Tibial artery (tissue), 4 donors: ENCODE results near the gene USHBP1.

Experiments
- DNase-seq, 2 donors: peaks; one replicate each; pipeline ENCODE4 v3.0.0-alpha.2; 2019
- H3K27ac ChIP-seq, 2 donors: fragments of 200-600 bp; sonication (generic) in 1 of 2; 1 replicate in 1 of 2; 2 replicates in 1 of 2; pipeline ENCODE4 v1.5.1; 2018 to 2019; ENCODE audit warnings: mild to moderate bottlenecking in 1 of 2
- H3K27me3 ChIP-seq, 2 donors: fragments of 200-600 bp; sonication (generic) in 1 of 2; one replicate each; pipeline versions ENCODE4 v1.5.1 to v1.6.0; 2016 to 2019
- H3K36me3 ChIP-seq, 3 donors: fragments of 200-600 bp; sonication (generic) in 2 of 3; one replicate each; pipeline ENCODE4 v1.5.1; 2016 to 2019; ENCODE audit warnings: mild to moderate bottlenecking in 2 of 3
- H3K4me1 ChIP-seq, 4 donors: fragments of 200-600 bp; sonication (generic) in 2 of 4; 1 replicate in 3 of 4; 2 replicates in 1 of 4; pipeline ENCODE4 v1.5.1; 2016 to 2019
- H3K4me3 ChIP-seq, 2 donors: fragments of 200-600 bp; sonication (generic) in 1 of 2; 1 replicate in 1 of 2; 2 replicates in 1 of 2; pipeline ENCODE4 v1.5.1; 2018 to 2019; ENCODE audit warnings: mild to moderate bottlenecking in 2 of 2
- H3K9me3 ChIP-seq, 3 donors: fragments of 200-600 bp; sonication (generic) in 1 of 3; one replicate each; pipeline ENCODE4 v1.5.1; 2016 to 2019
- intact Hi-C: fragments of 100-400 bp; cut with DNase I; formaldehyde crosslinking; loops from one replicate; pipeline ENCODE4 v1.15.0; 2023; ENCODE audit warnings: low total_unique reads
- TF ChIP-seq, protein P1 (sequence below), 2 experiments: fragments of 200-600 bp in 1 of 2; fragments of 450-650 bp in 1 of 2; IDR thresholded peaks; one replicate each; pipeline ENCODE4 v1.5.1; 2017 to 2019; ENCODE audit warnings: antibody characterized with exemption in 2 of 2, mild to moderate bottlenecking in 1 of 2, moderate library complexity in 1 of 2

Gene USHBP1

DNA sequence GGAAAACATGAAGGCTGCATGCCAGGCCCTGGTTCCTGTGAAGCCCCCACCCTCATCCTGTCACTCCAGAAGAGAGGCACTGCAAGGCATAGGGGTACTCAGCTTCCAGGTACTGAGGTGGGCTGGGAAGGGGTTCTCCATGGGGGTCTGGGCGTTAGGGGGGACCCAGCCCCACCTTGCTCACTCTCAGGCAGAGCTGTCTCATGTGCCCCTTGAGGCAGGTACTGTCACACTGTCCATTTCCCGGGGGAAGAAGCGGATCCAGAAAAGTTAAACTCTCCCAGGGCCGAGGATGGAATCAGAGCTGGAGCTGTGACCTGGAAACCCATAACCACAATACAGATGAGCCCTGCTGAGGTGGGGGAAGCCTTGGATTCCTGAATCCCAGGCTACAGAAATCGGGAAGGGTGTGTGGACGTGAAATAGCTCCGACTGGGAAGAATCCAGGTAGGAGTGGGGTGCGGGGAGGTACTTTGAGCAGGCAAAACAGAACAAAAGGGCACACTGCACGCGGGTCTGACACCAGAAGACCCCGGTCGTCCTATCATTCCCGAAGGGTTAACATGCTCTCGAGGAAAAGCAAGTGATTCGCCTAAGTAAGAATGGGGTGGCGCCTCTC lies 49.9 kb downstream of the USHBP1 start:
- Histone ChIP-seq H3K9me3 (no peaks in the 10 kb centered on the region), H3K36me3 (peaks cover 43 to 69% (median 54%) of the 10 kb centered on the region in 3 donors), H3K4me3 (peak overlapping the region; percentile 66 to 93), H3K4me1 (peaks cover 0 to 20% (median 14%) of the 10 kb centered on the region in 4 donors), H3K27ac (peak overlapping the region; percentile 89 to 91), H3K27me3 (no peaks in the 10 kb centered on the region)
- no peak for DNase-seq
- intact Hi-C loops = no loop called here
- TF ChIP-seq, protein P1, sequence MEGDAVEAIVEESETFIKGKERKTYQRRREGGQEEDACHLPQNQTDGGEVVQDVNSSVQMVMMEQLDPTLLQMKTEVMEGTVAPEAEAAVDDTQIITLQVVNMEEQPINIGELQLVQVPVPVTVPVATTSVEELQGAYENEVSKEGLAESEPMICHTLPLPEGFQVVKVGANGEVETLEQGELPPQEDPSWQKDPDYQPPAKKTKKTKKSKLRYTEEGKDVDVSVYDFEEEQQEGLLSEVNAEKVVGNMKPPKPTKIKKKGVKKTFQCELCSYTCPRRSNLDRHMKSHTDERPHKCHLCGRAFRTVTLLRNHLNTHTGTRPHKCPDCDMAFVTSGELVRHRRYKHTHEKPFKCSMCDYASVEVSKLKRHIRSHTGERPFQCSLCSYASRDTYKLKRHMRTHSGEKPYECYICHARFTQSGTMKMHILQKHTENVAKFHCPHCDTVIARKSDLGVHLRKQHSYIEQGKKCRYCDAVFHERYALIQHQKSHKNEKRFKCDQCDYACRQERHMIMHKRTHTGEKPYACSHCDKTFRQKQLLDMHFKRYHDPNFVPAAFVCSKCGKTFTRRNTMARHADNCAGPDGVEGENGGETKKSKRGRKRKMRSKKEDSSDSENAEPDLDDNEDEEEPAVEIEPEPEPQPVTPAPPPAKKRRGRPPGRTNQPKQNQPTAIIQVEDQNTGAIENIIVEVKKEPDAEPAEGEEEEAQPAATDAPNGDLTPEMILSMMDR (IDR thresholded peaks at IDR 0.05) = no peak

DNA sequence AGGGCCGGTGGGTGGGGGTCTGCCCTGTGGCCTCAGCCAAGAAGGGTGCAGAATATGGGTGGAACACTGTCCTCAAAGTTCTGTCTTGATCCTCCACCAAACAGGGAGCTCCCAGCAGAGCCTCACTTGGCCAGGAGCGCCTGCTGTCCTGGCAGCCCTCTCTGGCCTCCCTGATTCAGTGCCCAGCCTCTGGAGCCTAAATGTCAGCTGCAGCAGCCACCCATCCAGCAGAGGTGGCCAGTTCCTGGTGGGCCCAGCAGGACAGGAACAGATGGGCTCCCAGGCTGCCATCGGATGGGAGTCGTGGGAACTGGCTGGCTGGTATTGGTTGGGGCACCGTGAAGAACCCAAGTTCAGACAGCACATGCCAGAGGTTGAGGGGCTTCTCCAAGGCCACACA lies 51.2 kb downstream of the USHBP1 start:
- Histone ChIP-seq H3K9me3 (no peaks in the 10 kb centered on the region), H3K4me3 (no peak overlapping the region), H3K36me3 (peaks cover 53 to 69% (median 59%) of the 10 kb centered on the region in 3 donors), H3K4me1 (peaks cover 0 to 20% (median 14%) of the 10 kb centered on the region in 4 donors), H3K27ac (no peak overlapping the region), H3K27me3 (no peaks in the 10 kb centered on the region)
- TF ChIP-seq, protein P1 (IDR thresholded peaks at IDR 0.05) = no peak
- intact Hi-C loops = no loop called here
- peak in 1 of 2 donors; percentile 67 for DNase-seq

DNA sequence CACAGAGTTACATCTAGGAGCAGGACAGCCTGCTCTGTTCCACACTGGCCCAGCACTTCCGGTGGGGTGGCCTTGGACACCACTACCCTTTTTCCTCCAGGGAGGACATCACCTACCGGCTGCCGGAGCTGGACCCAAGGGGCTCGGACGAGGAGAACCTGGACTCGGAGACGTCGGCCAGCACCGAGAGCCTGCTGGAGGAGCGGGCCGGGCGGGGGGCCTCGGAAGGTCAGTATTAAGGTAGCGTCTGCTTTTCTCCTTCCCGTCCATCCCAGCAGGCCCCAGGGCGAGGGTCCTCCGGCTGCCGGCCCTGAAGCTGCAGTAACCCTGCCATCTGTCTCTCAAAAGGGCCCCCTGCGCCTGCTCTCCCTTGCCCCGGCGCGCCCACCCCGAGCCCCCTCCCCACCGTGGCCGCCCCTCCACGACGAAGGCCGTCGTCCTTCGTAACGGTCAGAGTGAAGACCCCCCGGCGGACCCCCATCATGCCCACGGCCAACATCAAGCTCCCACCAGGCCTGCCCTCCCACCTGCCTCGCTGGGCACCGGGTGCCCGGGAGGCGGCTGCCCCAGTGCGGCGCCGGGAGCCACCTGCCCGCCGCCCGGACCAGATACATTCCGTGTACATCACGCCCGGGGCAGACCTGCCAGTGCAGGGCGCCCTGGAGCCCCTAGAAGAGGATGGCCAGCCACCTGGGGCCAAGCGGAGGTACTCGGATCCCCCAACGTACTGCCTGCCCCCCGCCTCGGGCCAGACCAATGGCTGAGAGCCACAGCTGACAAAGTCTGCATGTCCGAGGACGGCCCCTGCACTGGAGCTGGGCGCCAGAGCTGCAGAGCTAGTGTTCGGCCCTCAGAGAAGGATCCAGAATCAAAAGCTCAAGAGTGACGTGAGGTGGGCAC lies 52.7 kb downstream of the USHBP1 start:
- Histone ChIP-seq H3K4me3 (no peak overlapping the region), H3K4me1 (peaks cover 0 to 20% (median 14%) of the 10 kb centered on the region in 4 donors), H3K27ac (no peak overlapping the region), H3K27me3 (no peaks in the 10 kb centered on the region), H3K9me3 (no peaks in the 10 kb centered on the region), H3K36me3 (peaks cover 52 to 68% (median 56%) of the 10 kb centered on the region in 3 donors)
- intact Hi-C loops = no loop called here
- TF ChIP-seq, protein P1 (IDR thresholded peaks at IDR 0.05) = no peak
- DNase-seq = no peak

DNA sequence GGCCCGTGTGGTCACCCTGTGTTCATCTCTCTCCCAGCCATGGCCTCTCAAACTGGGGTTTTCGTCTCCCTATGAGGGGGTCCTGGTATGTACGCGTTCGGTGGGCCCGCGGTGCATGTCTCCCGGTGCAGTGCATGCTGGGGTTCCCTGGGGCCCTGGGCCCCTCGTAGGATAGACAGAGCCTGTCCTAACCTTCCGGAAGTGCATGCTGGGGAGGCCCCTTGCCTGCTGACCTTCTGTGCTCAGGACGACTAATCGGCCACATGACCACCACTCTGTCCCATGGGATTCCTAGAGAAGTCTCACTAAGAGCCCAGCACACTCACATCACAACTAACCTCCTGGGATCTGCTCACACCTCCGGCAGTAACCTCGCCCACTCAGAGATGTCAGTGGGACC lies 54.2 kb downstream of the USHBP1 start:
- intact Hi-C loops = no loop called here
- H3K9me3 ChIP-seq = no peaks in the 10 kb centered on the region
- H3K4me1 ChIP-seq = peaks cover 0 to 8% (median 6%) of the 10 kb centered on the region in 4 donors
- H3K36me3 ChIP-seq = peaks cover 67 to 83% (median 68%) of the 10 kb centered on the region in 3 donors
- H3K4me3 ChIP-seq = no peak overlapping the region
- DNase-seq = no peak
- H3K27ac ChIP-seq = no peak overlapping the region
- TF ChIP-seq, protein P1 (IDR thresholded peaks at IDR 0.05) = no peak
- H3K27me3 ChIP-seq = no peaks in the 10 kb centered on the region

DNA sequence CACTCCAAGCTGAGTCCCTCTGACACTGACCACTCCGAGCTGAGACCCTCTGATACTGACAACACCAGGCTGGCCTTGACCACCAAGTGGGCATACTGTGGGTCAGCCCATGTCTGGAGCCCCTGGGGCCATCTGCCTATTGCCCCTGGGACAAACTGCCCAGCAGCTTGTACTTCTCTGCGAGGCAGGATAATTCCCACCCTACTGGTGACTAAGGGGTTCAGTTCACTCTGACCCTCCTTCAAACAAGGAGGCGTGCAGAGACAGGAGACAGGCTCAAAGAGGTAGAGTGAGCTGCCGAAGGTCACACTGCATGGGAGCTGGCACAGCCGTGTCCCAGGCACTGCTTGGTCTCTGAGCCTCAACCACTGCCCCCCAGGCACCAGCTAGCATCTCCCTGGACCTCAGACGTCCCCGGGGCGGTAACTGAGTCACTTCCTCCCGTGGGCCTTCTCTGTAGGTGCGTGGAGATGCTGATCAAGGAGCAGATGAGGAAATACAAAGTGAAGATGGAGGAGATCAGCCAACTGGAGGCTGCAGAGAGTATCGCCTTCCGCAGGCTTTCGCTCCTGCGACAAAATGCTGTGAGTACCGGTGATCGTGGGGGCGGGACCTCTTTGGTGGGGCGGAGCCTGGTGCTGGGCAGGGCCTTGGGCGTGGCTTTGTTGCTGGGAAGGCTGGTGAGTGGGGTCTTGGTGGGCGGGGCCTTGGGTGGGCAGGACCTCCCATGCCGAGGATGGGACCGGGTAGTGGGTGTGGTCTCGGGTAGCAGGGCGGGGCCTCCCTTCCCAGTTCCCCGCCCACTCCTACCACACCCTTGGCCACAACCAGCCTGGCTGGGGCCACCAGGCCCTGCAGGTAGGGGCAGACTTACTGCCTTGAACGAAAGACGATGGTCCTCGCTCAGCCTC lies 55.2 kb downstream of the USHBP1 start:
- TF ChIP-seq, protein P1 (IDR thresholded peaks at IDR 0.05) = no peak
- Histone ChIP-seq H3K36me3 (peaks cover 71 to 91% (median 72%) of the 10 kb centered on the region in 3 donors), H3K27ac (no peak overlapping the region), H3K4me3 (no peak overlapping the region), H3K9me3 (no peaks in the 10 kb centered on the region), H3K27me3 (no peaks in the 10 kb centered on the region), H3K4me1 (peaks cover 0 to 1% (median under 1%) of the 10 kb centered on the region in 4 donors)
- intact Hi-C loops = loop anchor here (5.0 kb wide), 1 partner anchor 73 kb away; the partner anchor contains the start of gene ANKLE1
- DNase-seq = no peak
